SU-DHL-6 (cell line): Measurements from ENCODE around the gene MRFAP1.

Experiments used
- EZH2phosphoT487 ChIP-seq: fragments of 200-600 bp; sonication (generic), shearing (Covaris generic); conservative IDR thresholded peaks from 2 replicates; pipeline ENCODE4 v1.6.1; 2018; ENCODE audit warnings: mild to moderate bottlenecking, antibody characterized with exemption, low read length, moderate library complexity, mixed read lengths
- TF ChIP-seq, protein P1 (sequence below): fragments of 200-600 bp; sonication (generic); IDR thresholded peaks from one replicate; pipeline ENCODE4 v1.5.1; 2017; ENCODE audit warnings: antibody characterized with exemption, mild to moderate bottlenecking, low read length, moderate library complexity; ENCODE audit not compliant: insufficient read depth, poor library complexity, severe bottlenecking

DNA sequence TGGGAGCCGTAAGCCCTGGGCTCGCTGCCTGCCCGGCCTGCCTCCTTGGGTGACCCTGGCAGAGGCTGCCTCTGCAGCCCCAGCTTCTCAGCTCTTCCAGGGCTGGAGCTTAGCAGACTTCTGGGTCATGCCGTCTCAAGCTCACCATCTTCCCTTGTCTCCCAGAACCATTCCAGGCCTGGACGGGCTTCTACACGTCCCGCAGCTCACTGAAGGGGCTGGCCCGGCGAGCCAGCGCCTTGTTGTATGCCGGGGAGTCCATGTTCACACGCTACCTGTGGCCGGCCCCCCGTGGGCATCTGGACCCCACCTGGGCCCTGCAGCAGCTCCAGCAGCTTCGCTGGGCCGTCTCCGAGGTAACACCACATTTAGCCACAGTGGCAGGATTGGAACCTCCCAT, 43.5 kb upstream of the MRFAP1 start:
- TF ChIP-seq, protein P1, sequence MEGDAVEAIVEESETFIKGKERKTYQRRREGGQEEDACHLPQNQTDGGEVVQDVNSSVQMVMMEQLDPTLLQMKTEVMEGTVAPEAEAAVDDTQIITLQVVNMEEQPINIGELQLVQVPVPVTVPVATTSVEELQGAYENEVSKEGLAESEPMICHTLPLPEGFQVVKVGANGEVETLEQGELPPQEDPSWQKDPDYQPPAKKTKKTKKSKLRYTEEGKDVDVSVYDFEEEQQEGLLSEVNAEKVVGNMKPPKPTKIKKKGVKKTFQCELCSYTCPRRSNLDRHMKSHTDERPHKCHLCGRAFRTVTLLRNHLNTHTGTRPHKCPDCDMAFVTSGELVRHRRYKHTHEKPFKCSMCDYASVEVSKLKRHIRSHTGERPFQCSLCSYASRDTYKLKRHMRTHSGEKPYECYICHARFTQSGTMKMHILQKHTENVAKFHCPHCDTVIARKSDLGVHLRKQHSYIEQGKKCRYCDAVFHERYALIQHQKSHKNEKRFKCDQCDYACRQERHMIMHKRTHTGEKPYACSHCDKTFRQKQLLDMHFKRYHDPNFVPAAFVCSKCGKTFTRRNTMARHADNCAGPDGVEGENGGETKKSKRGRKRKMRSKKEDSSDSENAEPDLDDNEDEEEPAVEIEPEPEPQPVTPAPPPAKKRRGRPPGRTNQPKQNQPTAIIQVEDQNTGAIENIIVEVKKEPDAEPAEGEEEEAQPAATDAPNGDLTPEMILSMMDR = no peak
- TF ChIP-seq EZH2phosphoT487 = no peak
